ENCODE measurements around the gene BMPR1B. TPM values are rescaled to one million over a fixed set of nuclear protein-coding genes. Genes with fewer than 3 reads are reported as not detected.

The BMPR1B gene
- total RNA-seq, 1 experiment from 2014 or later: not detected

DNA sequence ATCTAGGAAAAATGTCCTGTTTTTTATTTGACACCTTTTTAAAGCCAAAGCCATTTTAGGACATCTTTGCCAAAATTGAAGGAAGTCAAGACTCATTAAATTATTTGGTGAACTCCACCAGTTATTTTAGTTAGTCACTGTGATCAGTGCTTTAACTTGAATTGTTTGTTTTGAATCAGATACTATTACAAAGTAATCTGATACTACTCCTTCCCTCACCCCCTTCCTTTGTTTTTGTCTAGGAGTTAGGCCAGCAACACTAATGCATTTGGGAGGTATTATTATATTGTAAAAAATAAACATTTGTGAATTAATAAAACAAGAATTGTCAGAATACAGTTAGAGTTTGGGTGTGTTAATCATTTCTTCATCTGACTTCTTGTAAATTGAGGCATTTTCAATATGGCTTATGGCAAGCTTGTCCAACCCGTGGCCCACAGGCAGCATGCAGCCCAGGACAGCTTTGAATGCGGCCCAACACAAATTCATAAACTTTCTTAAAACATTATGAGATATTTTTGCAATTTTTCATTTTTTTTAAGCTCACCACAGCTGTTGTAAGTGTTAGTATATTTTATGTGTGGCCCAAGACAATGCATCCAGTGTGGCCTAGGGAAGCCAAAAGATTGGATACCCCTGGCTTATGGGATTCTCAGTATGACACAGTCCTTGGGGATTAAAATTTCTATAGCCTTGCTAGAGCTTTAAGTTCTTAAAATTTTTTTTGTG lies 182.2 kb downstream of the BMPR1B start:
- no peak overlapping the region for H3K9ac ChIP-seq (ENCODE audit: low read length)
- H3K9me2 ChIP-seq (ENCODE audit: insufficient read depth): no peaks in the 10 kb centered on the region
- intact Hi-C loops (cut with micrococcal nuclease): no loop called here
- ATAC-seq (no peak), DNase-seq (ENCODE audit: low read depth, low spot score) (no peak)
- BruUV-seq (replicated peaks): no TSS peak
- H3K9me3 ChIP-seq (ENCODE audit: control insufficient read depth in 1 of 2, insufficient read depth in 1 of 2, low read depth in 1 of 2, low read length in 2 of 2): no peaks in the 10 kb centered on the region
- H2AFZ ChIP-seq (ENCODE audit: low read depth, low read length, poor library complexity, severe bottlenecking): no peak overlapping the region
- CTCF ChIA-PET: no interaction called here
- RAD21 ChIA-PET (ENCODE audit: low non-redundant PET in 1 of 2, low total read pairs in 2 of 2, uncharacterized antibody in 2 of 2, unreplicated experiment in 2 of 2): no interaction called here
- no peak overlapping the region for H3K27ac ChIP-seq (ENCODE audit: low read depth, low read length)
- H3K36me3 ChIP-seq (ENCODE audit: control insufficient read depth in 1 of 2, insufficient read depth in 2 of 2, low read length in 2 of 2): no peaks in the 10 kb centered on the region
- no peaks in the 10 kb centered on the region for H3K79me2 ChIP-seq (ENCODE audit: insufficient read depth, low read length)
- H3K27me3 ChIP-seq (ENCODE audit: insufficient read depth, low read length): no peaks in the 10 kb centered on the region
- H3K4me1 ChIP-seq (ENCODE audit: control insufficient read depth in 1 of 2, insufficient read depth in 2 of 2, low read length in 2 of 2): no peaks in the 10 kb centered on the region
- no peak for TF ChIP-seq SP1 (IDR thresholded peaks at IDR 0.05; ENCODE audit: low read depth)
- no peak for TF ChIP-seq JUND (IDR thresholded peaks at IDR 0.05)
- no peak for TF ChIP-seq ZFX (IDR thresholded peaks at IDR 0.05)
- no peak for TF ChIP-seq MAX (IDR thresholded peaks at IDR 0.05)
- TF ChIP-seq CBX3 (IDR thresholded peaks at IDR 0.05; ENCODE audit: low read depth): no peak
- TF ChIP-seq FOSL1 (IDR thresholded peaks at IDR 0.05; ENCODE audit: low read depth): no peak
- TF ChIP-seq TCF7L2 (IDR thresholded peaks at IDR 0.05; ENCODE audit: borderline replicate concordance, extremely low read depth, insufficient read depth, insufficient read length): no peak
- TF ChIP-seq POLR2A (IDR thresholded peaks at IDR 0.05; ENCODE audit: borderline replicate concordance, extremely low read depth, insufficient read depth, insufficient read length): no peak
- no peak for TF ChIP-seq CEBPB (IDR thresholded peaks at IDR 0.05; ENCODE audit: low read depth)
- no peak for TF ChIP-seq SRF (IDR thresholded peaks at IDR 0.05; ENCODE audit: low read depth)
- no peak for TF ChIP-seq SIN3A (IDR thresholded peaks at IDR 0.05; ENCODE audit: low read depth)
- TF ChIP-seq POLR2AphosphoS5 (IDR thresholded peaks at IDR 0.05; ENCODE audit: low read depth, low read length): no peak
- TF ChIP-seq CTCF (IDR thresholded peaks at IDR 0.05 in 2 of 3, conservative IDR thresholded peaks at IDR 0.05 in 1 of 3; ENCODE audit: borderline replicate concordance in 1 of 3, insufficient read depth in 1 of 3, low read depth in 2 of 3, low read length in 2 of 3): no peak
- no peak overlapping the region for H3K4me2 ChIP-seq (ENCODE audit: low read length)
- no peak overlapping the region for H3K4me3 ChIP-seq (replicated peaks in 1 of 2; ENCODE audit: low read depth in 1 of 2, low read length in 2 of 2)
- POLR2A ChIA-PET: no interaction called here
- H4K20me1 ChIP-seq (ENCODE audit: insufficient read depth): no peaks in the 10 kb centered on the region

Measured in HCT116 (cell line).